ENCODE data around the gene RALGAPA2. TPM values are rescaled to one million over a fixed set of nuclear protein-coding genes. Genes with fewer than 3 reads are reported as not detected.

RALGAPA2 gene
- total RNA-seq, 6 experiments from 2014 or later = 2.4 to 3.7 (median 3.2) TPM

DNA sequence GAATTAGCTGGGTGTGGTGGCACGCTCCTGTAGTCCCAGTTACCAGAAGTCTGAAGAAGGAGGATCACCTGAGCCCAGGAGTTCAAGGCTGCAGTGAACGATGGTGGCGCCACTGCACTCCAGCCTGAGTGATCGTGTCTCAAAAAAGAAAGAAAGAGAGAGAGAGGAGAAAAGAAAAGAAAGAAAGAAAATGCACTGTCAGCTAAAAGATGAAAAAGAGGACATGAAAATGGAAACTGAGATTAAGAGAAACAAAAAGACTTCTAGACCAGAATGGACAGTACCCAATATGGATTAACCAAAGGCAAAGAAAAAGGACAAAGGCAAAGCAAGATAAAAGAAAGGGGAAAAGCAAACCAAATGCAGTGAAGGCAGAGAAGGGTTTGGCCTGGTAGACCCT lies 9.0 kb upstream of the RALGAPA2 start:
- TF ChIP-seq, protein P1, sequence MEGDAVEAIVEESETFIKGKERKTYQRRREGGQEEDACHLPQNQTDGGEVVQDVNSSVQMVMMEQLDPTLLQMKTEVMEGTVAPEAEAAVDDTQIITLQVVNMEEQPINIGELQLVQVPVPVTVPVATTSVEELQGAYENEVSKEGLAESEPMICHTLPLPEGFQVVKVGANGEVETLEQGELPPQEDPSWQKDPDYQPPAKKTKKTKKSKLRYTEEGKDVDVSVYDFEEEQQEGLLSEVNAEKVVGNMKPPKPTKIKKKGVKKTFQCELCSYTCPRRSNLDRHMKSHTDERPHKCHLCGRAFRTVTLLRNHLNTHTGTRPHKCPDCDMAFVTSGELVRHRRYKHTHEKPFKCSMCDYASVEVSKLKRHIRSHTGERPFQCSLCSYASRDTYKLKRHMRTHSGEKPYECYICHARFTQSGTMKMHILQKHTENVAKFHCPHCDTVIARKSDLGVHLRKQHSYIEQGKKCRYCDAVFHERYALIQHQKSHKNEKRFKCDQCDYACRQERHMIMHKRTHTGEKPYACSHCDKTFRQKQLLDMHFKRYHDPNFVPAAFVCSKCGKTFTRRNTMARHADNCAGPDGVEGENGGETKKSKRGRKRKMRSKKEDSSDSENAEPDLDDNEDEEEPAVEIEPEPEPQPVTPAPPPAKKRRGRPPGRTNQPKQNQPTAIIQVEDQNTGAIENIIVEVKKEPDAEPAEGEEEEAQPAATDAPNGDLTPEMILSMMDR (IDR thresholded peaks at IDR 0.05) = no peak
- no peaks in the 10 kb centered on the region; the same call in 1 of the 2 replicates for H3K27me3 Mint-ChIP-seq (ENCODE audit: insufficient read depth)
- H3K9me3 Mint-ChIP-seq = no peaks in the 10 kb centered on the region
- no peak for DNase-seq
- no peak overlapping the region for H3K4me3 Mint-ChIP-seq
- no peaks in the 10 kb centered on the region for H3K4me1 Mint-ChIP-seq (ENCODE audit: low read depth)
- no peak overlapping the region for H3K27ac Mint-ChIP-seq
- H3K36me3 Mint-ChIP-seq (ENCODE audit: low read depth) = no peaks in the 10 kb centered on the region

DNA sequence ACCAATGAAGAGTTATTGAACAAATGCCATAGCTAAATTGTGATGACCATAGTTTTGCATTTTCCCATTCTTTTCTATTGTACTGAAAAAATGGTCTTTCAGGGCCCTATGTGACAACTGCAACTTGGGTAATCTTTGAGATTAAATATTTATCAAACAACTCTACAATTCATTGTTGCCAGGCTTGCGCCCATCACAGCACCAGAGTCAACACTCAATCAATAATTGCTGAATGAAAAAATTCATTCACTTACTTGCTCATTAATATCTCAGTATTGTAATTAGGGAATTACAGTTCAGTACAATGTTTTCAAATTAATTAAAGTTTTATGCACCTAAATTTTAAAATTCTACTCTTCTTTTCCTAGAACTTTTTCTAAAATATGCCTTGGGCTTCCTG lies 7.7 kb upstream of the RALGAPA2 start:
- TF ChIP-seq, protein P1 (IDR thresholded peaks at IDR 0.05) = no peak
- Mint-ChIP-seq H3K4me1 (ENCODE audit: low read depth) (no peaks in the 10 kb centered on the region), H3K4me3 (no peak overlapping the region)

DNA sequence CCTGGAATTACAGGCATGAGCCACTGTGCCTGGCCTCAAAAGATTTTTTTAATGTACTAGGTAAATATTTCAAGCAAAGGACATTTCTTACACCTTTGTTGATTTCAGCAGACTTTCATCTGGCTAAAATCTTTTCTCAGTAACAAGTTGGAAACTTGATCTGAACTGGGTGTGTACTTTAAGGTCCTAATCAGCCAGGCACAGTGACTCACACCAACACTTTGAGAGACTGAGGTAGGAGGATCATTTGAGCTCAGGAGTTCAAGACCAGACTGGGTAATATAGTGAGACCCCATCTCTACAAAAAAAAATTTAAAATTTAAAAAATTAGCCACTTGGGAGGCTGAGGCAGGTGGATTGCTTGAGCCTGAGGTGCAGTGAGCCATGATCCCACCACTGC lies 7.0 kb upstream of the RALGAPA2 start:
- H3K4me1 Mint-ChIP-seq (ENCODE audit: low read depth) = no peaks in the 10 kb centered on the region
- no peak overlapping the region for H3K27ac Mint-ChIP-seq
- no peaks in the 10 kb centered on the region for H3K9me3 Mint-ChIP-seq
- H3K27me3 Mint-ChIP-seq (ENCODE audit: insufficient read depth) = no peaks in the 10 kb centered on the region; the same call in 1 of the 2 replicates
- no peaks in the 10 kb centered on the region for H3K36me3 Mint-ChIP-seq (ENCODE audit: low read depth)
- H3K4me3 Mint-ChIP-seq = no peak overlapping the region
- DNase-seq = no peak
- TF ChIP-seq, protein P1 (IDR thresholded peaks at IDR 0.05) = no peak

More for the DNA sequence above, 7.7 kb upstream of the RALGAPA2 start:
- no peak for DNase-seq
- H3K27ac Mint-ChIP-seq = no peak overlapping the region
- no peaks in the 10 kb centered on the region for H3K9me3 Mint-ChIP-seq
- H3K36me3 Mint-ChIP-seq (ENCODE audit: low read depth) = no peaks in the 10 kb centered on the region
- no peaks in the 10 kb centered on the region; the same call in 1 of the 2 replicates for H3K27me3 Mint-ChIP-seq (ENCODE audit: insufficient read depth)

DNA sequence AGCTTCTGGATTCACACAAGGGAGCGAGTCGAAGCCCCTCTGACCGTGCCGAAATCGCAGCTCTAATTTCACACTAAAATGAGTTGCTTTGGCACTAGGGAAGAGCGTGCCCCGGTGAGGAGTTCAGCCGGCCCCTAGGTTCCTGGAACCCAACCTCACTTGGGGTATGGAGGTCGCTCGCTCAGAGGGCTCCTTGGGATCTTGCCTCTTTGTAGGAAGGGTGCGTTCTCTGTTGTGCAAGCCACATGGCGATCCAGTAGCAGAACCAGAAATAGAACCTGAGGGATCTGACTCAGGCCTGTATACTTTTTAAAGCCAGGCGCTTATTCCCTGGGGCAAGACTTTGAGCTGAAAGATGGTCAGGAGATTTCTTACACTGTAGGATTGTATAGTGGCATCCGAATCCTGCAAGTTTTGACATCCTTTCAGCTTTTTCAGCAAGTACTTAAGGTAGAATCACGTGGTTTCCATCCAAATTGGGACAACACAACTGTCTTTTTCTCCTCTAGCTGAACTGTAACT lies 861 bp upstream of the RALGAPA2 start:
- H3K4me1 Mint-ChIP-seq (ENCODE audit: low read depth) = peaks cover 17% of the 10 kb centered on the region
- H3K4me3 Mint-ChIP-seq = peak overlapping the region; percentile 88
- H3K27me3 Mint-ChIP-seq (ENCODE audit: insufficient read depth) = no peaks in the 10 kb centered on the region
- H3K27ac Mint-ChIP-seq = no peak overlapping the region; the same call in 1 of the 2 replicates
- DNase-seq = no peak
- no peaks in the 10 kb centered on the region for H3K9me3 Mint-ChIP-seq
- H3K36me3 Mint-ChIP-seq (ENCODE audit: low read depth) = no peaks in the 10 kb centered on the region
- TF ChIP-seq, protein P1 (IDR thresholded peaks at IDR 0.05) = no peak

DNA sequence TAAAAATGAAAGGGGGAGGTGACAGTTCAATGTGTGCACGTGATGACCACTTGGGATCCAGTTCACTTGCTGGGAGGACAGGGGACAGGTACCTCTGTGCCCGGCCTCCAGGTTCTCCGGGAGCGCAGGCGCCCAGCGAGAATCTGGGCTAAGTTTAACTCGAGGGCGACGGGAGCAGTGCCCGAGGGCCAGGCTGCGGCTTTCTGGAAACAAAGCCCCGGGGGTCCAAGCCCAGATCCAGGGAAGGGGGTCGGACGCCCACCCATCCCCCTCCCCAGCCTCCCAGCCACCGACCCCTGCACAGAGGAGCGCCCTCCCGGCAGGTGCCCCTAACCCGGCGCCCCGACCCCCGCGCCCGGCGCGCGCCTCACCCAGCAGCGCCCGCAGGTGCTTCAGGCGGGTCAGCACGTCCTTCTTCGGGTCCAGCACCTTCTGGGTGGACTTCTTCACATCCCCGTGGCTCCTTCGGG lies 405 bp downstream of the RALGAPA2 start:
- Mint-ChIP-seq H3K27me3 (ENCODE audit: insufficient read depth) (no peaks in the 10 kb centered on the region), H3K9me3 (no peaks in the 10 kb centered on the region), H3K4me1 (ENCODE audit: low read depth) (peaks cover 17% of the 10 kb centered on the region), H3K4me3 (peak overlapping the region; percentile 88), H3K27ac (peak overlapping the region; percentile 55; the same call in 1 of the 2 replicates), H3K36me3 (ENCODE audit: low read depth) (no peaks in the 10 kb centered on the region)
- TF ChIP-seq, protein P1 (IDR thresholded peaks at IDR 0.05) = no peak
- DNase-seq = no peak
